Central memory CD4-positive, alpha-beta T cell (primary cell): Measurements from ENCODE around the gene SULT6B1.
A peak's percentile ranks its signal among the peaks of the same experiment; 100 is the strongest.
"Not testable (repeated sequence)": the region's sequence is repeated elsewhere in the genome, so short reads cannot be mapped to it uniquely, and the experiment has no call there.

ENCODE experiments used
- DNase-seq: peaks from one replicate; pipeline ENCODE4 v3.0.0; 2022
- total RNA-seq, 3 experiments: gene quantifications; one replicate each; lab custom pipeline; 2026; lab: John Stamatoyannopoulos, UW

Gene SULT6B1, protein sequence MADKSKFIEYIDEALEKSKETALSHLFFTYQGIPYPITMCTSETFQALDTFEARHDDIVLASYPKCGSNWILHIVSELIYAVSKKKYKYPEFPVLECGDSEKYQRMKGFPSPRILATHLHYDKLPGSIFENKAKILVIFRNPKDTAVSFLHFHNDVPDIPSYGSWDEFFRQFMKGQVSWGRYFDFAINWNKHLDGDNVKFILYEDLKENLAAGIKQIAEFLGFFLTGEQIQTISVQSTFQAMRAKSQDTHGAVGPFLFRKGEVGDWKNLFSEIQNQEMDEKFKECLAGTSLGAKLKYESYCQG
- total RNA-seq: 0 to 0.19 (median 0) reads per million in 3 experiments

DNA sequence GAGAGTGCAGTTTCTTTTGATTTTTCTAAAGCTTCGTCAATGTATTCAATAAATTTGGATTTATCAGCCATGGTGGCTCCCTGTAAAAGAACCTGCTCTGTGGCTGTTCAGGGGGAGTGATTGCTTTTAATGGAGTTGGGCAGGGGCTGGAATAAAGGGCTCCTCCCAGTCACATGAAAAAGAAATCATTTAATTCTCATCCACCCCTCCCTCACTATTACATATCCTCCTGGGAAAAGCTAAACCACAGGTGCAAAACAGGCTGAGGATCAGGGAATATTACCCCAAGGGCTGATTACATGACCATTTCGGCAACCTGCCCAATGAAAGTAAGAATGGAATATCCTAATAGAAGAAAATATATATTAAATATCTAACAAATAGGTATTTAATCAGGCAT, at the start of gene SULT6B1:
TSS of gene SULT6B1 (minus strand) at position 101 of the 400 bp plus-strand sequence. CDS start at position 71, 30 bp downstream.
- no peak for DNase-seq

- DNase-seq: no peak
Observed at GRCh38 chr2:37232131-37232933, 43.9 kb upstream of the SULT6B1 start.

DNA sequence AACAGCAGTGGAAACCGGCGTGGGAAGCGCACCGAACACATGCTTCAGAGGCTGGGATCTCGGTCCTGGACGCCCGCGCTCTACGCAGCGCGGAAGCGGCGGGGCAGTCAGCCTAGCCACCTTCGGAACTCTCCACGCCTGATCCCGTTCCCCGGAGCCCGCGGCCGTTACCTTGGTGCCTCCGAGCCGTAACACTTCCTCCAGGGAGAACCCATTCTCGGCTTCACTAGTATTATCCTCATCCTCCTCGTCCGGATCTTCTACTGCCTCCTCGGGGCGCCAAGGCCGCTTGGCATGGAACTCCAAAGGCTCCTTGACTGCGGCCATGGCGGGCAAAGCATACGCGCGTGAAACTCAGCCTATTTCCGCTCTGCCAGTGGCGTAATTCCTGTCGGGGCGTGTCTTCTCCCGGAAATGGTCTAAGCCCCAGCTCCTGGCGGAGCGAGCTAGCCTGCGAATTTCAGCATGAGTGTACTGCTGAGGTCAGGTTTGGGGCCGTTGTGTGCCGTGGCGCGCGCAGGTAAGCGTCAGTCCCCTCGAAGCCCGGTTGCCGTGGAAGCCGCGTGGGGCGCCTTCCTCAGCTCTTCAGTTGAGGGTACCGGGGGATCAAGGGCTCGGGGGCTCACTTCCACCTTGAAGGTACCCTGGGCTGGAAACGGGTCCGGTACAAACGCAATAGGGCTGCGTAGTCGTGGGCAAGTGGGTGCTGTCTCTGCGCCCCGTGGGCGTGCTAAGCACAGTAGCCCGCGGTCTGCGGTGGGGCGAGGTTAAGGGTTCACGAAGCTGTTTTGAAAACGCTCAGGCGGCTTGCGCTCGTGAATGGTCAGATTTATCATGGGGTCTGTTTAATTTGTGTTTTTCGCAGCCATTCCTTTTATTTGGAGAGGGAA, 43.0 kb upstream of the SULT6B1 start, which contains the start of the genes CEBPZ and NDUFAF7:
TSS of gene CEBPZ (minus strand) at position 356 of the 890 bp plus-strand sequence. CDS start at position 327, 29 bp downstream.
TSS of gene NDUFAF7 (plus strand) at position 418 of the 890 bp plus-strand sequence. CDS start at position 466, 48 bp downstream.
- peak; percentile 88 for DNase-seq

DNA sequence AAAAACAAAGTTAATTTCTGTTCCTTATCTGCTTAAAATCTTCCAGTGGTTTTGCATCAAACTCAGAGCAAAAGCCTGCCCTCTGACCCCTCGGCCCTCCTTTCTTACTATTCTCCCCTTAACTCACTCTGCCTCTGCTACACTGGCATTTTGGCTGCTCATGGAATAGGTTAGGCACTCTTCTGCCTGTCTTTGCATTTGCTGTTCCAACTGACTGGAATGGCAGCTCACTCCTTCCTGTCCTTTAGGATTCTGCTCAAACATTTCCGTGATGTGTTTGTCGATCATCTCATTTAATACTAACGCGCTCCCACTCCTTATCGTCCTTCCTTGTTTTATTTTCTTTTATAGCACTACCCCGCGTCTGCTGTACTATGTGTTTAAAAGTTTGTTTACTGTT, 42.1 kb upstream of the SULT6B1 start:
- no peak for DNase-seq

GRCh38 chr2:37228788-37229187, 40.3 kb upstream of the SULT6B1 start:
- DNase-seq: no peak

DNA sequence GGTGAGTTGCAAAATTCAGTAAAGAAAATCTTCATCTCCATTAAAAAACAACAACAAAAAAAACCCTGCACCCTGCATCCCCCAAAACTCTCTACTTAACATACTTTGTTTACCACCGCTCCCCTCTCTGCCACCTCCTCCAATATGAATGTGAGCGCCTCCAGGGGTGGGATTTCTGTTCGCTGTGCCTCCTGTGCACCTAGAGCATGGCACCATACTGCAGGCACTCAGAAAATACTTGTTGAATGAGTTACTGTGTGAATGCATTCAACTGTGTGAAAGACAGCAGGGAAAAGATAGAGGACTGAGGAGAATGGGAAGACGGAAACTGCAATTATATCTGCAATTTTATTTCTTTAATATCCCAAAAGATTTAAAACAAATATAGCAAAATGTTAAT, 38.4 kb upstream of the SULT6B1 start:
- no peak for DNase-seq

- DNase-seq: not testable (repeated sequence)
Observed at GRCh38 chr2:37225129-37225528, 36.7 kb upstream of the SULT6B1 start.

DNA sequence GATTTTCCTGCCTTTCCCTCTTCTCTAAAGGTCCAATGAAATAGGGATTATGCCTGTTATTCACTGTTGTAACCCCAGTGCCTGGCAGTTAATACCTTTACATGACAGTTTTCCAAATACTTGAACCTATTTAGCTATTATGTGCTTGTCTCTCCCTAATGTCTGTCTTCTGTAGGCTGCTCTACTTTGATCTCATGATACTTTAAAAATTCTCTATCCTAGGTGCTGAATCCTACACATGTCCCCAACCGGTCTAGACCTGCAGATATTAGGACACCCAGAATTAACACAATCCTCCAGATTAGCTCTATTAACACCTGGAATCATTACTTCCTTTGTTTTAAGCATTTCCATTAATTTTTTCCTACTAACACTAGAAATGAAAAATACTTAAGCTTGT, 35.6 kb upstream of the SULT6B1 start:
- DNase-seq: no peak

DNA sequence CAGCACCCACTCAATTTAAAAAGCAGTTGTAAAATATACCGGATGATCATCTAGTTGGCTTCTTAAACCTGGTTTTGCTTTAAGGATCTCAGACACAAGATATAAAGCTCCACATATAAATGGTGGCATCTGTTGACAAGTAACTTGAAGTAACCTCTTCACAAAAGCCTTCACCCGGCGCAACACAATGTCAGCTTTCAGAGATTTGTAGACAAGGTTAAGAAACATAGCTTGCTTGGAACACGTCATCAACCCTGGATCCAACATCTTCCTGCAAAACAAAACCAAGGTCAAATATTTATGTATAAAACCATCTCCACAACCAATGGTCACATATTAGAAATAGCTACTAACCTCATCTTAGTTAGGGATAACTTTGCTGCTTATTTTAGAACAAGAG, 34.7 kb upstream of the SULT6B1 start:
- no peak for DNase-seq

DNA sequence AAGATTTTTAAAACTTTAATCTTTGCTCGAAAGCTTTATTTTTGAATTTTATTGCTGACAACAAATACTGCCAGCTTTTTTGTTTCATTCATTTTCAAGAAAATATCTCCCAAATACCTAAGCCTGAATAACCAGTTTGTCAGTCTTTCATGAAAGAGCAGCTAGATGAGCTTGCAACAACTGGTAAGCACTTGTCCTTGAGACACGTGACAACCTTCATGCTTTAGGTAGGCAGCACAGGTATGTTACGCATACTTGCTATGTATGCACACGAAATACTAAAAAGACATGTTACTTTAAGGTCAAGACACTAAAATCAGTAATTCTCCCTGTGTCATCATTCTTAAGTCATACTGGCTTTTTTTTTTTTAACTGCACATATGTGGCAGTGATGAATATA, 30.6 kb upstream of the SULT6B1 start:
- no peak for DNase-seq

GRCh38 chr2:37215250-37215649, 26.8 kb upstream of the SULT6B1 start:
- no peak for DNase-seq

DNA sequence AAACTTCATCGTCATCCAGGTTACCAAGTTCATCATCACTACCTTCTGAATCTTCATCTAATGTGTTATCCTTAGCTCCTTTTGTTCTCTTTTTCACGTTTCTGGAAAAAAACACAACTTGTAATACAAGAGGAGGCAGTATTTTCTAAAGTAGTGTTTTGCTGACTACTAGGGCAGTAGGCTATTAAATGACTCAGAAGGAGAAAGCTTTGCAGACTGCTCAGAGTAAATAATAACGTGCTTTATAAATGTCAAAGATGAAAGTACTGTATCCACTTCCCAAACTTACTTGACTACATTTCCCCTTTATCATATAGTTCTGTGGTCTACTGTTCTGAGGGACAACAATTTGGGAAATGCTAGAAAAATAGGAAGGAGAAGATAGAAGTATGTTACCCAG, 23.5 kb upstream of the SULT6B1 start:
- DNase-seq: no peak

- no peak for DNase-seq
Observed at GRCh38 chr2:37211212-37211611, 22.7 kb upstream of the SULT6B1 start.

GRCh38 chr2:37206760-37207159, 18.3 kb upstream of the SULT6B1 start:
- not testable (repeated sequence) for DNase-seq

DNA sequence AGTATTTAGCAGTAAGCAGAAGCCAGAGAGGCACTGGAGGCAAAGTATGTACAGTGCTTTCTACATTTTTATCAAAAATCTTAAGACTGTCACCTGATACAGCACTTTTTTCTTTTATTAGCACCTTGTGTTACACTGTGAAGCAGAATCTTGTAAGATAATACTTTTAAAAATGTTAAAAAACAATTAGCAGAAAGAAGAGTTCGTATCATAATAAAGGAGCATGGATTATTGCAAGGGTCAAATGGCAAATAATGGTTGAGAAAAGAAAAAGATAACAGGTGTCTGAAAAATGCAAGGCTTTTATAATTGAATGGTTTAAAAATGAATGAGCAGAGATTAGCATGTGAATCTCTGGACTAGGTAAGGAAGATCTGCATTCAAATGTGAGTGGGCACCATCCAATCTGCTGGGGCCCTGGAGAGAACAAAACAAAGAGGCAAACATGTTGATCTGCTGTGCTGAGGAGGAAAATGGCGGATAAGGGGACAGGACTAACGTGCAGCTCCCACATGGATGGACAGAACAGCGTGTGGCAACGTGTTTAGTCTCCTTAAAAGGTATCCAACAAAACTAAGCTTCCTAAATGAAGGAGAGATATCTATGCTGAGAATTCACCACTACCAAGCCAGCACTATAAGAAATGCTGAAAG, 17.3 kb upstream of the SULT6B1 start:
- DNase-seq: no peak

DNA sequence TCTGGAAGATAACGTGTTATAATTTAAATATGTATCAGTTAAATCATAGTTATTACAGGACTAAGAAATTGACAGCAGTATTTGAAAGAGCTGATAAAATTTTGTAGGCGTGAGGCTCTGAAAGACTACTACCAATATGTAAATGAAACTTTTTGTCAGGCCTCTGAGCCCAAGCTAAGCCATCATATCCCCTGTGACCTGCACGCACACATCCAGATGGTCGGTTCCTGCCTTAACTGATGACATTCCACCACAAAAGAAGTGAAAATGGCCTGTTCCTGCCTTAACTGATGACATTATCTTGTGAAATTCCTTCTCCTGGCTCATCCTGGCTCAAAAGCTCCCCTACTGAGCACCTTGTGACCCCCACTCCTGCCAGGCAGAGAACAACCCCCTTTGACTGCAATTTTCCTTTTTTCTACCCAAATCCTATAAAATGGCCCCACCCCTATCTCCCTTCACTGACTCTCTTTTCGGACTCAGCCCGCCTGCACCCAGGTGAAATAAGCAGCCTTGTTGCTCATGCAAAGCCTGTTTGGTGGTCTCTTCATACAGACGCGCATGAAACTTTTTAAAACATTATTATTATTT, 16.7 kb upstream of the SULT6B1 start:
- DNase-seq: not testable (repeated sequence)

DNA sequence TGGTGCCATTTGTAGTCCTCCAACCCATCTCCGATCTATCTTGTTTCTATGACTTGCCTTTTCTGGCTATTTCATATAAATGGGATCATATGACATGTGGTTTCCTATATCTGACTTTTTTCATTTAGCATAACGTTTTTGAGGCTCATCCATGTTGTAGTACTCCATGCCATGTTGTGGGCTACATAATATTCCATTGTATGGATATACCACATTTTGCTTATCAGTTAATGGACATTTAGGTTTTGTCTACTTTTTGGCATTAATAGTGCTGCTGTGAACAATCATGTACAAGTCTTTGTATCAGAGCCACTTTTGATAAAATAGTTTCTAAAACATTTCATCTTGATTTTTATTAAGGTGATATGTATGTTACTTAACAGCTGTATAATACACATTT, 15.2 kb upstream of the SULT6B1 start:
- no peak for DNase-seq

DNA sequence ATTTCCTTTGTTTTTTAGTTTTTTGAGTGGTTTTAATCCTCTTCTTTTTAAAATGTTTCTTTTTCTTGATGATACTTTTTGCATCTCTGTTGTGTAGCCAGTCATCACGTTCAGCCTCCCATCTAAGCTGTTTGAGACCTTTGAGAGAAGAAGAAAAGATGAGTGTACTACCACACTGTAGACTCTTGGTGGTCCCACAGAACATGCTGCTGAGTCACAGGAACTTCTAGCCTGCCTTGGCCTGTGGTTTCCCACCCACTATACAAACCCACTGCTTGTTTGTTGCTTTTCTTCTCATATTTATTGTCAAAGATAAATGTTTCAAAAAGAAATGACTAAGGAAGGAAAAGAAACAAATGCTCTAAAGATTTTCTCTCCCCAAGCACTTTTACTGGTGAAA, 13.3 kb upstream of the SULT6B1 start:
- no peak for DNase-seq

- no peak for DNase-seq
Observed at GRCh38 chr2:37201208-37201607, 12.7 kb upstream of the SULT6B1 start.

DNA sequence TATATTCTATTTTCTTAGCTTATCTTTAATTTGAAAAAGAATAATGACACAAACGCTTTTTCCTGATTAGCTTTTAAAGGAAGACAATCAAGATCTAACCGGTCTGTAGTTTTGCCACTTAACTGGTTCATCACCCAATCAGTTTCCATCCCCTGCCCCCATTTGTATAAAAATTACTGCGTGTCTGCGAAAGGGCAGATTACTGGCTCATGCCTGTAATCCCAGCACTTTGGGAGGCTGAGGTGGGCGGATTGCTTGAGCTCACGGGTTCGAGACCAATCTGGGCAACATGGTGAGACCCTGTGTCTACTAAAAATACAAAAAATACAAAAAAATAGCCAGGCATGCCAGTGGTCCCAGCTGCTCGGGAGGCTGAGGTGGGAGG, 10.2 kb upstream of the SULT6B1 start:
- DNase-seq: no peak

DNA sequence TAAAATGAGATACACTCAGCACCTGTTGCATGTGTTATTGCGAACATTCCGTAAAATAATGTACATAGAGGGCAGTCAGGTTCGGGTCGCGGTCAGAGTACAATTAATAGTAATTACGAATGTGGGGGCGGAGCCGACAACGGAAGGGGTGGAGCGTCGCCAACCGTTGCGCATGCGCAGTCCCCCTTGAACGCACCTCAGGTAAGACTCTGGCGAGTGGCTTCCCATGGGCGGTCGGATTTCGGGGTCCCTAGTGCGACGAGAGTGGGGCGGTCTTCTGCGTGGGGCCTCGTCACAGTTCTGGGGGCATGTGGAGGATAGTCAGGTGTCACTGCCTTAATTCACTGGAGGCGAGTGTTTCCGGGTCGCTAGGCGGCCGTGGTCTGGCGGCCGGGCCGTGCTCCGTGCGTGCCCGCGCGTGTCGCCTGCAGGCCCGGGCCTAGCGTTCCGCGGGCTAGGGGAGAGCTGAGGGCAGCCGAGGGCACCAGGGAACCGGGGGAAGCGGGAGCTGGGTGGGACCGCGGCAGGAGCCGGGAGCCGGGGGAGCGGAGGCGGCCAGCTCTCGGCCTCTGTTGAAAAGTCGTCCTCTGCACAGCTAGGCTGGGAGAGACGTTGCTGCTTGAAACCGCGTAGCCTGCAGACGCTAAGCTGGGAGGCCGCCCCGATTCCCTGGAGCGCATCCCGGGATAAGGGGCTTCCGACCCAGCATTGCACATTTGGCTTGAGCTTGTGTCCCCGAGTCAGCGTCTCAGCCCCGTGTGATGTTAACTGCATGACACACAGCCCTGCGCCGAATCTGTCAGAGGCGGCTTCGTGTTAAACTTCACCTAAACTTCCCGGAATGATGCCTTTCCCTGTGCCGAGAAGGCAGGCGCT, 8.1 kb upstream of the SULT6B1 start, which contains the start of gene CEBPZOS:
TSS of gene CEBPZOS (plus strand) at position 177 of the 876 bp plus-strand sequence. CDS start 3,209 bp downstream, outside the sequence.
- DNase-seq: peak; percentile 87
